GM10248 (cell line): ENCODE data around the gene ACBD5.
A peak's percentile ranks its signal among the peaks of the same experiment; 100 is the strongest.

Source experiments
- CTCF ChIA-PET: fragments of 300-600 bp; sonication (Branson Sonifier 250); formaldehyde crosslinking; extraction: SDS; loops from one replicate; lab custom pipeline; 2021; ENCODE audit warnings: antibody characterized with exemption; lab: Yijun Ruan, JAX
- POLR2A ChIA-PET: fragments of 350-650 bp; sonication (Branson Sonifier 250); formaldehyde crosslinking; extraction: SDS; loops from one replicate; lab custom pipeline; 2020; ENCODE audit warnings: antibody characterized with exemption; lab: Yijun Ruan, JAX
- DNase-seq: peaks from one replicate; pipeline ENCODE4 v3.0.0; 2012; ENCODE audit errors: extremely low spot score
- CTCF ChIP-seq: IDR thresholded peaks from 2 replicates; pipeline ENCODE4 v1.5.1; 2012; ENCODE audit warnings: mild to moderate bottlenecking, low read depth; ENCODE audit errors: extremely low read depth, missing control alignments, control extremely low read depth

The ACBD5 gene

GRCh38 chr10:27247006-27247405 is 6.4 kb upstream of the ACBD5 start:
- POLR2A ChIA-PET: no interaction called here
- CTCF ChIA-PET: interaction anchor here (1.8 kb wide), 1 partner anchor 13 kb away, joined by 6 read pairs; no protein-coding TSS in a partner anchor
- no peak for DNase-seq
- TF ChIP-seq CTCF: no peak

- no peak for TF ChIP-seq CTCF
- CTCF ChIA-PET: no interaction called here
- DNase-seq: no peak
- POLR2A ChIA-PET: no interaction called here
Measured at GRCh38 chr10:27245836-27246235, 5.2 kb upstream of the ACBD5 start.

- ChIA-PET CTCF (no interaction called here), POLR2A (no interaction called here)
- DNase-seq: no peak
- TF ChIP-seq CTCF: no peak
Measured at GRCh38 chr10:27244976-27245375, 4.4 kb upstream of the ACBD5 start.

GRCh38 chr10:27242951-27243551 is 2.5 kb upstream of the ACBD5 start:
- CTCF ChIA-PET: interaction anchor here (1.0 to 2.9 kb wide), 4 partner anchors 9 to 1060 kb away, joined by 3 to 19 read pairs (median 4); partner anchors contain the start of genes MPP7 and YME1L1
- TF ChIP-seq CTCF: no peak
- POLR2A ChIA-PET: interaction anchor here (0.9 kb wide), 1 partner anchor 9 kb away, joined by 4 read pairs; no protein-coding TSS in a partner anchor
- peak; percentile 65 for DNase-seq

GRCh38 chr10:27242473-27242950 is 1.9 kb upstream of the ACBD5 start:
- TF ChIP-seq CTCF: no peak
- POLR2A ChIA-PET: interaction anchor here (0.6 to 0.9 kb wide), 2 partner anchors 10 to 286 kb away, joined by 4 to 5 read pairs; no protein-coding TSS in a partner anchor
- no peak for DNase-seq
- CTCF ChIA-PET: interaction anchor here (1.0 to 2.9 kb wide), 4 partner anchors 10 to 1061 kb away, joined by 3 to 19 read pairs (median 3); partner anchors contain the start of gene MPP7

- DNase-seq: peak; percentile 88
- ChIA-PET CTCF (interaction anchor here (1.0 to 2.9 kb wide), 4 partner anchors 10 to 1061 kb away, joined by 3 to 19 read pairs (median 3); partner anchors contain the start of gene MPP7), POLR2A (interaction anchor here (0.6 kb wide), 1 partner anchor 286 kb away, joined by 5 read pairs; no protein-coding TSS in a partner anchor)
- peak; percentile 16 for TF ChIP-seq CTCF
Measured at GRCh38 chr10:27241652-27242472, 1.3 kb upstream of the ACBD5 start.
